Uterus (tissue), 2 donors: ENCODE data around the gene THAP10.

ENCODE experiments used
- POLR2A ChIP-seq, 2 donors: fragments of 450-650 bp; IDR thresholded peaks; one replicate each; pipeline ENCODE4 v1.6.1; 2016; ENCODE audit warnings: antibody characterized with exemption in 2 of 2, mild to moderate bottlenecking in 1 of 2, moderate library complexity in 1 of 2
- TF ChIP-seq, protein P1 (sequence below), 4 experiments: fragments of 200-600 bp in 2 of 4; fragments of 450-650 bp in 2 of 4; sonication (generic) in 2 of 4; IDR thresholded peaks; one replicate each; pipeline ENCODE4 v1.5.1; 2016 to 2019; ENCODE audit warnings: antibody characterized with exemption in 4 of 4, mild to moderate bottlenecking in 2 of 4, moderate library complexity in 1 of 4

- TF ChIP-seq, protein P1, sequence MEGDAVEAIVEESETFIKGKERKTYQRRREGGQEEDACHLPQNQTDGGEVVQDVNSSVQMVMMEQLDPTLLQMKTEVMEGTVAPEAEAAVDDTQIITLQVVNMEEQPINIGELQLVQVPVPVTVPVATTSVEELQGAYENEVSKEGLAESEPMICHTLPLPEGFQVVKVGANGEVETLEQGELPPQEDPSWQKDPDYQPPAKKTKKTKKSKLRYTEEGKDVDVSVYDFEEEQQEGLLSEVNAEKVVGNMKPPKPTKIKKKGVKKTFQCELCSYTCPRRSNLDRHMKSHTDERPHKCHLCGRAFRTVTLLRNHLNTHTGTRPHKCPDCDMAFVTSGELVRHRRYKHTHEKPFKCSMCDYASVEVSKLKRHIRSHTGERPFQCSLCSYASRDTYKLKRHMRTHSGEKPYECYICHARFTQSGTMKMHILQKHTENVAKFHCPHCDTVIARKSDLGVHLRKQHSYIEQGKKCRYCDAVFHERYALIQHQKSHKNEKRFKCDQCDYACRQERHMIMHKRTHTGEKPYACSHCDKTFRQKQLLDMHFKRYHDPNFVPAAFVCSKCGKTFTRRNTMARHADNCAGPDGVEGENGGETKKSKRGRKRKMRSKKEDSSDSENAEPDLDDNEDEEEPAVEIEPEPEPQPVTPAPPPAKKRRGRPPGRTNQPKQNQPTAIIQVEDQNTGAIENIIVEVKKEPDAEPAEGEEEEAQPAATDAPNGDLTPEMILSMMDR (IDR thresholded peaks at IDR 0.05) = no peak
- TF ChIP-seq POLR2A (IDR thresholded peaks at IDR 0.05) = no peak
Measured at GRCh38 chr15:70852501-70853317, 39.5 kb downstream of the THAP10 start.
